Endothelial cell of umbilical vein (primary cell): Measurements from ENCODE around the gene GUF1. TPM values are rescaled to one million over a fixed set of nuclear protein-coding genes. Genes with fewer than 3 reads are reported as not detected.

Experiments
- BruUV-seq: library from RNA; stranded (reverse); fragments of 400-500 nt; replicated peaks from 2 replicates; lab custom pipeline; 2021; lab: Mats Ljungman, UMichigan
- CTCF ChIA-PET: fragments of 300-600, 350-600 bp; sonication (Branson Sonifier 250); formaldehyde crosslinking; loops from one replicate; lab custom pipeline; 2021; ENCODE audit warnings: antibody characterized with exemption, inconsistent platforms; lab: Charles Lee
- POLR2A ChIA-PET: fragments of 300-600, 350-600 bp; sonication (Branson Sonifier 250); formaldehyde crosslinking; loops from one replicate; lab custom pipeline; 2021; ENCODE audit warnings: antibody characterized with exemption, inconsistent platforms; lab: Charles Lee
- DNase-seq: peaks from one replicate; pipeline ENCODE4 v3.0.0-alpha.2; 2011; ENCODE audit warnings: low read depth, low spot score
- FAIRE-seq: peaks from 2 replicates; lab custom pipeline; 2011; peaks lifted over from hg19 to GRCh38; lab: Jason Lieb, UNC
- H2AFZ ChIP-seq: 2 replicates; pipeline ENCODE4 v1.6.0; 2012; ENCODE audit warnings: low read depth, low read length, control low read depth, inconsistent platforms
- H3K27ac ChIP-seq: 2 replicates; pipeline ENCODE4 v1.5.1; 2011; ENCODE audit warnings: low read depth, mild to moderate bottlenecking, control low read depth, low read length, moderate library complexity; ENCODE audit not compliant: insufficient read depth
- H3K27me3 ChIP-seq, 2 experiments: 2 replicates each; pipeline versions ENCODE4 v1.6.0 to v1.6.1; 2011; ENCODE audit warnings: low read length in 2 of 2, mixed read lengths in 1 of 2; ENCODE audit not compliant: control insufficient read depth in 2 of 2, insufficient read depth in 2 of 2
- H3K36me3 ChIP-seq, 2 experiments: 2 replicates in 1 of 2; 3 replicates in 1 of 2; pipeline ENCODE4 v1.5.1; 2011; ENCODE audit warnings: low read length in 2 of 2, mild to moderate bottlenecking in 1 of 2, moderate library complexity in 1 of 2; ENCODE audit not compliant: control insufficient read depth in 2 of 2, insufficient read depth in 2 of 2; ENCODE audit errors: extremely low read depth in 1 of 2
- H3K4me1 ChIP-seq: 3 replicates; pipeline ENCODE4 v1.5.1; 2011; ENCODE audit warnings: mild to moderate bottlenecking, low read length; ENCODE audit not compliant: control insufficient read depth, insufficient read depth; ENCODE audit errors: extremely low read depth
- H3K4me2 ChIP-seq: 2 replicates; pipeline ENCODE4 v1.6.1; 2011; ENCODE audit warnings: low read length, control low read depth, mixed read lengths; ENCODE audit not compliant: insufficient read depth
- H3K4me3 ChIP-seq, 3 experiments: fragments of 200-600 bp in 1 of 3; sonication (generic), shearing (Covaris generic) in 1 of 3; replicated peaks in 1 of 3; 2 replicates each; pipeline ENCODE4 v1.5.1; 2011 to 2016; ENCODE audit warnings: control low read depth in 3 of 3, low read length in 3 of 3, mild to moderate bottlenecking in 2 of 3, inconsistent platforms in 1 of 3, low read depth in 1 of 3, moderate library complexity in 1 of 3; ENCODE audit not compliant: insufficient read depth in 1 of 3
- H3K79me2 ChIP-seq: 2 replicates; pipeline ENCODE4 v1.6.0; 2012; ENCODE audit warnings: low read length, inconsistent platforms; ENCODE audit not compliant: control insufficient read depth, insufficient read depth
- H3K9ac ChIP-seq: replicated peaks from 2 replicates; pipeline ENCODE3; 2011; ENCODE audit warnings: low read length, control low read depth; ENCODE audit not compliant: insufficient read depth; ENCODE audit errors: extremely low read depth
- H3K9me1 ChIP-seq: replicated peaks from 3 replicates; pipeline ENCODE4 v1.6.0; 2011; ENCODE audit warnings: mild to moderate bottlenecking, low read length; ENCODE audit not compliant: control insufficient read depth, insufficient read depth; ENCODE audit errors: extremely low read depth
- H3K9me3 ChIP-seq: replicated peaks from 2 replicates; pipeline ENCODE4 v1.5.1; 2012; ENCODE audit warnings: low read length, inconsistent platforms; ENCODE audit not compliant: control insufficient read depth, insufficient read depth
- H4K20me1 ChIP-seq: replicated peaks from 2 replicates; pipeline ENCODE3; 2011; ENCODE audit warnings: mild to moderate bottlenecking, low read length; ENCODE audit not compliant: control insufficient read depth, insufficient read depth; ENCODE audit errors: extremely low read depth
- CTCF ChIP-seq, 2 donors: IDR thresholded peaks; 1 replicate in 1 of 2; 2 replicates in 1 of 2; pipeline ENCODE4 v1.5.1; 2011; ENCODE audit warnings: low read length in 2 of 2, mild to moderate bottlenecking in 2 of 2, moderate library complexity in 2 of 2, control low read depth in 1 of 2, inconsistent platforms in 1 of 2, low read depth in 1 of 2; ENCODE audit not compliant: insufficient read depth in 1 of 2; ENCODE audit errors: extremely low read depth in 1 of 2
- EZH2 ChIP-seq: IDR thresholded peaks from 2 replicates; pipeline ENCODE4 v1.6.1; 2012; ENCODE audit warnings: borderline replicate concordance, low read depth, mild to moderate bottlenecking, moderate library complexity, low read length, inconsistent platforms; ENCODE audit not compliant: severe bottlenecking
- FOS ChIP-seq: IDR thresholded peaks from 2 replicates; pipeline ENCODE4 v1.6.1; 2011; ENCODE audit warnings: mild to moderate bottlenecking, low read length, moderate library complexity, borderline replicate concordance; ENCODE audit not compliant: insufficient read depth
- GATA2 ChIP-seq: IDR thresholded peaks from 2 replicates; pipeline ENCODE4 v1.7.0; 2011; ENCODE audit warnings: low read depth, mild to moderate bottlenecking, moderate library complexity, mixed read lengths, low read length; ENCODE audit not compliant: insufficient read length, insufficient read depth
- JUN ChIP-seq: IDR thresholded peaks from 2 replicates; pipeline ENCODE4 v1.6.1; 2011; ENCODE audit warnings: borderline replicate concordance, low read depth; ENCODE audit not compliant: insufficient read length, insufficient read depth
- MAX ChIP-seq: IDR thresholded peaks from 2 replicates; pipeline ENCODE4 v1.6.1; 2011; ENCODE audit not compliant: insufficient read depth, insufficient read length
- MYC ChIP-seq: IDR thresholded peaks from one replicate; pipeline ENCODE4 v1.6.1; 2011; ENCODE audit warnings: mild to moderate bottlenecking, low read depth, low read length
- POLR2A ChIP-seq: IDR thresholded peaks from 2 replicates; pipeline ENCODE4 v1.6.1; 2012; ENCODE audit warnings: low read depth, mild to moderate bottlenecking, control low read depth, low read length
- POLR2AphosphoS5 ChIP-seq: IDR thresholded peaks from 2 replicates; pipeline ENCODE4 v1.6.1; 2012; ENCODE audit warnings: low read depth, mild to moderate bottlenecking, control low read depth, low read length, moderate library complexity; ENCODE audit not compliant: insufficient read depth
- dilution Hi-C: fragments of 300-500 bp; cut with MboI; formaldehyde crosslinking; loops from one replicate; pipeline ENCODE4 v1.15.0; 2019; ENCODE audit warnings: low sequenced_read_pairs; ENCODE audit not compliant: extremely low pct_ligation_motif_present
- intact Hi-C: fragments of 100-400 bp; cut with micrococcal nuclease; formaldehyde crosslinking; loops from one replicate; pipeline ENCODE4 v1.10.0; 2022
- polyA plus RNA-seq, 4 experiments: library from polyadenylated mRNA; depleted of rRNA in 3 of 4; stranded (reverse) in 3 of 4; unstranded in 1 of 4; fragments of >200 nt; gene quantifications; 2 replicates each; pipeline versions ENCODE4 v1.2.1 to v1.2.3, GENCODE V29; 2011 to 2012; ENCODE audit warnings: missing spikeins in 1 of 4
- total RNA-seq: library from RNA; stranded (reverse); gene quantifications from 2 replicates; pipeline ENCODE4 v1.2.3, GENCODE V29; 2021

GUF1 gene
- total and polyA plus RNA-seq, 2 donors (not counting 3 experiments of a cell fraction or from before 2014, with no cell fraction given) = 5.4 to 19.9 TPM

GRCh38 chr4:44638091-44638490, 40.1 kb upstream of the GUF1 start:
- no peaks in the 10 kb centered on the region for H4K20me1 ChIP-seq
- no TSS peak for BruUV-seq
- H3K9me1 ChIP-seq = no peaks in the 10 kb centered on the region
- POLR2A ChIA-PET = no interaction called here
- H3K27me3 ChIP-seq = no peaks in the 10 kb centered on the region
- no peaks in the 10 kb centered on the region for H3K4me1 ChIP-seq
- no peaks in the 10 kb centered on the region for H3K36me3 ChIP-seq
- H3K9me3 ChIP-seq = no peaks in the 10 kb centered on the region
- DNase-seq (no peak), FAIRE-seq (no peak)
- H2AFZ ChIP-seq = no peak overlapping the region
- dilution Hi-C loops (no loop called here), intact Hi-C loops (no loop called here)
- H3K79me2 ChIP-seq = no peaks in the 10 kb centered on the region
- H3K9ac ChIP-seq = no peak overlapping the region
- no peak overlapping the region for H3K4me2 ChIP-seq
- H3K27ac ChIP-seq = no peak overlapping the region
- CTCF ChIA-PET = no interaction called here
- TF ChIP-seq GATA2 = no peak
- TF ChIP-seq MYC = no peak
- TF ChIP-seq EZH2 = no peak
- no peak overlapping the region for H3K4me3 ChIP-seq

- no peak overlapping the region for H2AFZ ChIP-seq
- dilution Hi-C loops (no loop called here), intact Hi-C loops (no loop called here)
- no peaks in the 10 kb centered on the region for H3K27me3 ChIP-seq
- no peaks in the 10 kb centered on the region for H3K79me2 ChIP-seq
- H3K4me2 ChIP-seq = no peak overlapping the region
- POLR2A ChIA-PET = no interaction called here
- H3K27ac ChIP-seq = no peak overlapping the region
- TF ChIP-seq MYC = no peak
- TF ChIP-seq POLR2AphosphoS5 = no peak
- TF ChIP-seq POLR2A = no peak
- TF ChIP-seq JUN = no peak
- TF ChIP-seq GATA2 = no peak
- no peak for TF ChIP-seq CTCF (IDR thresholded peaks at IDR 0.05; ENCODE audit: extremely low read depth in 1 of 2, insufficient read depth in 1 of 2, low read depth in 1 of 2, low read length in 2 of 2)
- no peak for TF ChIP-seq FOS
- TF ChIP-seq MAX = no peak
- no peak for TF ChIP-seq EZH2
- no peak for FAIRE-seq
- H3K4me1 ChIP-seq = no peaks in the 10 kb centered on the region
- no peaks in the 10 kb centered on the region for H3K9me3 ChIP-seq
- no TSS peak for BruUV-seq
- DNase-seq = no peak
- H3K36me3 ChIP-seq = no peaks in the 10 kb centered on the region
- no peak overlapping the region for H3K4me3 ChIP-seq
- CTCF ChIA-PET = no interaction called here
- no peak overlapping the region for H3K9ac ChIP-seq
- no peaks in the 10 kb centered on the region for H4K20me1 ChIP-seq
- H3K9me1 ChIP-seq = no peaks in the 10 kb centered on the region
These were observed 32.1 kb upstream of the GUF1 start for GRCh38 chr4:44646151-44646550.
